Dedifferentiated amniotic fluid mesenchymal stem cell (primary cell): ENCODE results near the gene SCN10A.

Source experiments
- DNase-seq: peaks from one replicate; pipeline ENCODE4 v3.0.0-alpha.2; 2016; ENCODE audit errors: extremely low spot score

SCN10A gene

DNA sequence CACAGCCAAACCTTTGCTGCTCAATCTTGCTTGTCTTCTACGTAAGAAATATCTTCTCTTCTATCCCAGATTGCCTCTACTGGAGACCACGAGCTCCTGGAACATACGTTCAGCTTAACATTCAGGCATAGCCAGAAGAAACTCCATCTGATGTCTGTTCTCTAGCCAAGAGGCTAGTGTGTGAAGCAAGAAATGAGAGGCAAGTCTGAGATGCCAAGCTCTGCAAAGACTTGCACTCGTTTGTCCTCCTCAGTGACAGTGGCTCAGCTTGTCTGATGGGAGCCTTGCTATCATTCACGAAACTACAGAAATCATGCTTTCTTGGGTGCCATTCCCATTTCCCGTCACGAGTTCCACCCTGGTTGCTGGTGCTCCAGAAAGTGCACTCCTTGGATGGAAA, at the start of gene SCN10A:
Gene SCN10A (minus strand): TSS at position 192 of the 400 bp plus-strand sequence. CDS start 22,207 bp downstream, outside the sequence.
- DNase-seq, result no peak

DNA sequence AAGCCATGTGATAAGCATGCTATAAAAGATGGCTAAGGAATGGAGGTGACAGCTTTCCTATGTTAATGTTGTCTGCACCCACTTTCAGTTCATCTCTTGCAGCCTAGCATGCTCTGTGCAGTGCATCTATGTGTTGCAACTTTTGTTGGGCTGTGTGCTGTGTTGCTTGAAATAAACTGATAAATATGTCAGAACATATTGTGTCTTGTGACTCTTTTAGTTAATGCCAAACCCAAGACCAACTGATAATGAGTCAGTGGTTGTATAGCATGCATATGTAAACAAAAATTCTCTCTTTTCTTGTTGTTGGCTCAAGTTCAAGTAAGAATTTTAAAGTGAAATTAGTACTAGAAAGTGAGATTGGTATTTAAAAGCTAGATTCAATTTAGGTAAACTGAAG, 37.0 kb upstream of the SCN10A start:
- no peak for DNase-seq

- DNase-seq, result peak; percentile 64
Measured at GRCh38 chr3:38843898-38844297, 27.9 kb upstream of the SCN10A start.

DNA sequence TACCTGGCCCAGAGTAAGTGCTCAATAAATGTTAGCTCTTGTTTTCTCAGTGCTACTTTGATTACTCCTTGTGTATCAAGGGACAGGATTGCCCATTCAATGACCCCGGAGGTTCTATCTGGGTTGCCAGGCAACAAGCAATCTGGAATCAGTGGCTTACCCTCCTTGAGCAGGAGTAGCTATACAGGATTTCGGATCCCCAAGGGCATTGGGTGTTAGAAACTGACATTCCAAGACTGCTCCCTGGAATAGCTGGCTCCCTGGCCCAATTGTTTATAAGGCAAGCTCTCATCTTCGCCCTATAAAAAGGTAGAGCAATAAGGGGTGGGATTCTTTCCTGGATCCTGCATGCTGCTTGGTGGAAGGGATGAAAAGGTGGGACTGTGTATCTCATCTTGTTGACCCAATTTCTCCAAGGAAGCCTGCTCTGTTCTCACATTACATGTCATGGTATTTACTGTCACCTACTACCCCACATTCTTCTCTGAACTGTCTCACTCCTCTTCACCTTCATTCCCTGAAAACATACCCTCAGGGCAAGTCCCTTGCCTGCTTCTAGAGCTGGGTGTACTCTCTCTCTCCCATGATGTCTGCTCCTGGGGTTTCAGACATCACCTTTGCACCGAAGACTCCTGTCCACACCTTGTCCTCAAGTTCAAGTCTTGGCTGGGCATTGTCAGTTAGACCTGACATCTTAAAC, 26.4 kb upstream of the SCN10A start:
- DNase-seq, result no peak

- DNase-seq, result no peak
Measured at GRCh38 chr3:38840987-38841386, 25.0 kb upstream of the SCN10A start.

DNA sequence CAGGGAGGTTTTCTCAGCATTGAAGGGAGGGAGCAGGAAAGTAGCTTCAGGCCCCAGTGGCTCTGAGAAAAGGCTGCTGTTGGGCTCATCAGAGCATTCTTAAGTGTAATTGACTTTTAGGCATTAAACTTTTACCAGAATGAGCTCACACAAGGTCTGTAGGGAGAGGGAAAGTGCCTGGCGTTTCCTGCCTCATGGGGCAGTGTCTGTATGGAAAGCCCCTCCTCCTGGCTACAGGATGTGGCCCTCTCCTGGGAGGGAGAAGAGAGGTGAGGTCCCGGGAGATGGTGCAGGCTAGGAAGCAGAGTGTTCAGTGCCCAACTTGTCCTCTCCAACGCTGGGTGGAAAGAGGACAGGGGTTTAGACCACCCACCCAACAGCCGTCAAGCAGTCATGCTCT, 21.3 kb upstream of the SCN10A start:
- DNase-seq, result no peak

GRCh38 chr3:38836561-38836960, 20.5 kb upstream of the SCN10A start:
- no peak for DNase-seq

- DNase-seq, result no peak
Measured at GRCh38 chr3:38835939-38836338, 19.9 kb upstream of the SCN10A start.

GRCh38 chr3:38834717-38835116, 18.7 kb upstream of the SCN10A start:
- DNase-seq, result no peak

DNA sequence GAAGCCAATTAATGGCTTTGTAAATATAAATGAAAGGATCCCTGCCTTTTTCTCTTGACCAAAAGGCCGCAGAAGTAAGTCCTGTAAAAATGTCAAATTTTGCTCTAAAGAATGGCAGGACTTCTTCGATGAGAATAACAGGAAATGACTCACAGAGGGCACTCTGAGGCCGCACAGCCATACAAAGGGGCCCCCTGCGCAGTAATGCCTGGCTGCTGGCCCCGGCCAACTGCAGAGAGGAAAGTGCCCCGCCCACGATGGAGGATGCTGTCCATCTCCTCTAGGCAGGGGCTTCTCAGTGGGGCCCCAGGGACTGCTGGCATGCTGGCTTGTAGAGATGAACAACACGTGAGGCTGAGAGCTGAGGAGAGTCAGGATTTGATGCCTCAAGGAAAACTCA, 18.1 kb upstream of the SCN10A start:
- peak; percentile 64 for DNase-seq

DNA sequence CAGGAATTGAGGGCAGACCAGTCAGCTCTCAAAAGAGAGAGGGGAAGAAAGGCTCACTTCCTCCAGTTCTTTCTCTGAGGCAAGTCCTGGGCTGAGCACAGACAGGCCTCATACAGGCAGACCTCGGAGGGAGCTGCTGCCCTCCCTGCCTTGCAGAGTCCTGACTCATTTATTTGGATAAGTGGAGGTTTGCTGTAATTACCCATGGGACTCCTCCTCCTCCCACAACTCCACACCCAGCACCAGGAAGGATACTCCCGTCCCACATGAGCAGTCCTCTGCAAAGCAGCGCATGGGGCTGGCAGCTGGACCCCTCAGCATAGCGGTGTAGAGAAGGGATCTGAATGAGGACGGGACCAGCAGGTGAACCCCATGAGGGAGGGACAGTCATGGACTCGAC, 13.4 kb upstream of the SCN10A start:
- DNase-seq, result peak; percentile 54

DNA sequence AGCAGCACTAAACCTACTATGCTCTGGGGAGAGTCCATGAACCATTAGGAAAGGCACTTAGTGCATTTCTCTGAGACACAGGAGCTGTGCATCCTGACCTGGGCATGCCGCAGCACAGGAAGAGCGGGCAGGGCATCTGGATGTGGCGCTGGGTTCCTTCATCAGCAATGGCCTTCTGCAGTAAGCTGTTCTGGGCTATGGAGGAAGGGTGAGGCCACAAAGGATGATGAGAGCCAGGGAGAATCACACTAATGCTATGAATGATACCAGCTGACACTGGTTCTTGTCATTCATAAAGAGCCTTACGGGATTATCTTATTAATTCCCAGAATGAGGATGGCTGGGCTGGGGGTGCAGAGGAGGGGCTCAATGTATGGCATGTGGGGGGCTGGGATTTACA, 12.7 kb upstream of the SCN10A start:
- DNase-seq, result no peak

DNA sequence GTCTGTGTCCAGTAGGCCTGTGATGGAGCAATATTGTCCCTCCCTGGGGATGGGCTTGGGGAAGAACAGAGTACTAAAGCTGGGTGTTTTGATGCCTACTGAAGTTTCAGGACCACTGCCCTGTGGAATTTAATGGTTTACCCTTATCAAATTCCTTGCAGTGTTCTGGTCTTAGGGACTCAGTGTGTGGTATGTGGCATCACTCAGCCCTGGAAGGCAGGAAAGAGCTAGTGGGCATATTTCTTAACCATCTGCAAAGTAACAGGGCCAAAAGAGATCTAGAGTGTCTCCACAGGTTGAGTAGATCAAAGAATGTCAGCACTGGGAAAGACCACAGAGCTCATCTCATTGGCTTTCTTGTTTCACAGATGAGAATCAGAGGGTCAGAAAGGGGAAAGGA, 11.8 kb upstream of the SCN10A start:
- DNase-seq, result no peak

- no peak for DNase-seq
Measured at GRCh38 chr3:38826001-38826400, 10.0 kb upstream of the SCN10A start.

GRCh38 chr3:38824349-38824748, 8.3 kb upstream of the SCN10A start:
- DNase-seq, result no peak

GRCh38 chr3:38823722-38824121, 7.7 kb upstream of the SCN10A start:
- no peak for DNase-seq

DNA sequence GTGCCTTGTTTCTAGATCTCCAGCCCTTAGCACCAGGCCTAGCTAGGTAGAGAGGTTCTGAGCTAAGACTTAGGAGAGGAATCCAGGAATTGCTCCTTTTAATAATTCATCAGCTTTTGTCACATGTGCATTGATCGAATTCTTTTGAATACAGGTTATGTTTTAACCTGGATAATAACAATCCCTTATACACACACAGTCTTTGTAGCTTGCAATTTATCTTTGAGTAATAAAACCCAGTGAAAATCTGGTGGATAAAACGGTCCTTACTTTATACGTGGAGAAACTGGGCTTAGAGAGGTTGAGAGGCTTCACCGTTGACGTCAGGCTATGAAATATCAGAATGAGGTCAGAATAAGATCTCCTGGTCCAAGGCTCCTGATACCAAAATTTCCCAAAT, 7.2 kb upstream of the SCN10A start:
- DNase-seq, result no peak

DNA sequence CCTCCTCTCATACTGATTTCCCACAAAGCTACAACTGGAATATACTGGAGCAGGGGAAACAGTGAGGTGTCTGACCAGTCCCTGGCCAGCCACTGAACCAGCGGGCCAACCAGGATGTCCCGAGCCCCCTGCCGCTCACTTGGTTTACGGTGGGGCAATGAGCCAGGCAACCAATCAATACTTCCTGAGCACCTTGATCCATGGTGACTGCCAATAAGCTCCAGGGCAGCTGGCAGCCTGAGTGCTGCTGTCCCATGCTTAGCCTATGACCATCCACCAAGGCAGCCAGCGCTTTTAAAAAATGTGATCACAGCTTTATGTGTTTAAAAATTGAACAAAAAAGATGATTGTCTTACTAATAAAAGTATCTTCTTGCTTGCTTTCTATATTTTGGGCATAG, 4.2 kb downstream of the SCN10A start:
- DNase-seq, result no peak

GRCh38 chr3:38805765-38806386, 10.1 kb downstream of the SCN10A start:
- DNase-seq, result peak; percentile 42

- DNase-seq, result no peak
Measured at GRCh38 chr3:38805004-38805403, 11.0 kb downstream of the SCN10A start.

- no peak for DNase-seq
Measured at GRCh38 chr3:38800511-38800910, 15.5 kb downstream of the SCN10A start.

GRCh38 chr3:38793721-38794120, 22.3 kb downstream of the SCN10A start:
- DNase-seq, result no peak

- DNase-seq, result no peak
Measured at GRCh38 chr3:38792983-38793382, 23.0 kb downstream of the SCN10A start.

GRCh38 chr3:38782148-38782547, 33.9 kb downstream of the SCN10A start:
- no peak for DNase-seq
